Neuronal stem cell (in vitro differentiated cells): ENCODE results near the gene STX17.

ENCODE experiments used
- DNase-seq: peaks from one replicate; pipeline ENCODE4 v3.0.0-alpha.2; 2013; ENCODE audit warnings: low spot score
- H2AFZ ChIP-seq: one replicate; pipeline ENCODE4 v1.6.1; 2013; ENCODE audit warnings: mild to moderate bottlenecking, low read length, inconsistent platforms
- H2AK5ac ChIP-seq: 2 replicates; pipeline ENCODE4 v1.6.1; 2013; ENCODE audit warnings: low read depth, mild to moderate bottlenecking, inconsistent platforms, low read length, moderate library complexity, mixed read lengths
- H2BK120ac ChIP-seq: 2 replicates; pipeline ENCODE4 v1.6.1; 2013; ENCODE audit warnings: low read depth, mild to moderate bottlenecking, inconsistent platforms, low read length, moderate library complexity, mixed read lengths
- H2BK12ac ChIP-seq: one replicate; pipeline ENCODE4 v1.6.1; 2013; ENCODE audit warnings: low read length, inconsistent platforms
- H2BK15ac ChIP-seq: 2 replicates; pipeline ENCODE4 v1.6.1; 2013; ENCODE audit warnings: mild to moderate bottlenecking, low read length, inconsistent platforms, mixed read lengths
- H2BK5ac ChIP-seq: one replicate; pipeline ENCODE4 v1.6.1; 2013; ENCODE audit warnings: inconsistent platforms, mild to moderate bottlenecking, low read length, moderate library complexity
- H3K14ac ChIP-seq: one replicate; pipeline ENCODE4 v1.6.1; 2013; ENCODE audit warnings: low read length, inconsistent platforms
- H3K18ac ChIP-seq: 2 replicates; pipeline ENCODE4 v1.6.1; 2013; ENCODE audit warnings: low read length, inconsistent platforms
- H3K23ac ChIP-seq: 2 replicates; pipeline ENCODE4 v1.6.1; 2013; ENCODE audit warnings: low read depth, mild to moderate bottlenecking, mixed read lengths, low read length, inconsistent platforms; ENCODE audit not compliant: poor library complexity
- H3K27ac ChIP-seq: replicated peaks from 3 replicates; pipeline ENCODE4 v1.5.1; 2013; ENCODE audit warnings: low read length, inconsistent platforms
- H3K27me3 ChIP-seq, 3 experiments: 2 replicates each; pipeline ENCODE4 v1.6.1; 2013; ENCODE audit warnings: low read length in 3 of 3, mild to moderate bottlenecking in 2 of 3, inconsistent platforms in 1 of 3, low read depth in 1 of 3, mixed read lengths in 1 of 3, moderate library complexity in 1 of 3; ENCODE audit not compliant: control insufficient read depth in 3 of 3, insufficient read depth in 3 of 3
- H3K36me3 ChIP-seq, 2 donors: replicated peaks in 1 of 2; 2 replicates each; pipeline ENCODE4 v1.6.1; 2013; ENCODE audit warnings: low read length in 2 of 2; ENCODE audit not compliant: control insufficient read depth in 2 of 2, insufficient read depth in 2 of 2
- H3K4ac ChIP-seq: 2 replicates; pipeline ENCODE4 v1.6.1; 2013; ENCODE audit warnings: inconsistent platforms, mild to moderate bottlenecking, low read length, moderate library complexity
- H3K4me1 ChIP-seq, 2 donors: 1 replicate in 1 of 2; 2 replicates in 1 of 2; pipeline ENCODE4 v1.6.1; 2013; ENCODE audit warnings: low read length in 2 of 2, low read depth in 1 of 2; ENCODE audit not compliant: control insufficient read depth in 2 of 2, insufficient read depth in 1 of 2
- H3K4me2 ChIP-seq: one replicate; pipeline ENCODE4 v1.6.1; 2013; ENCODE audit warnings: mild to moderate bottlenecking, low read length, inconsistent platforms; ENCODE audit not compliant: insufficient read depth, poor library complexity, severe bottlenecking
- H3K4me3 ChIP-seq, 2 donors: 2 replicates each; pipeline ENCODE4 v1.5.1; 2013; ENCODE audit warnings: low read length in 2 of 2, mild to moderate bottlenecking in 2 of 2, inconsistent platforms in 1 of 2, moderate library complexity in 1 of 2
- H3K79me1 ChIP-seq: one replicate; pipeline ENCODE4 v1.6.1; 2013; ENCODE audit warnings: low read depth, mild to moderate bottlenecking, inconsistent platforms, low read length, moderate library complexity
- H3K9ac ChIP-seq: one replicate; pipeline ENCODE4 v1.6.1; 2013; ENCODE audit warnings: mild to moderate bottlenecking, low read depth, low read length, inconsistent platforms; ENCODE audit not compliant: poor library complexity
- H3K9me3 ChIP-seq, 2 donors: replicated peaks in 1 of 2; 2 replicates each; pipeline versions ENCODE3 to v1.6.1; 2013; ENCODE audit warnings: low read length in 2 of 2, mild to moderate bottlenecking in 2 of 2, inconsistent platforms in 1 of 2, low read depth in 1 of 2, mixed read lengths in 1 of 2, moderate library complexity in 1 of 2; ENCODE audit not compliant: control insufficient read depth in 2 of 2, insufficient read depth in 1 of 2
- H4K8ac ChIP-seq: one replicate; pipeline ENCODE4 v1.6.1; 2013; ENCODE audit warnings: low read depth, mild to moderate bottlenecking, inconsistent platforms, low read length, moderate library complexity
- H4K91ac ChIP-seq: one replicate; pipeline ENCODE4 v1.6.1; 2013; ENCODE audit warnings: low read length, low read depth, mild to moderate bottlenecking, inconsistent platforms; ENCODE audit not compliant: poor library complexity
- WGBS, 2 donors: extraction: QIAGEN DNeasy Blood & Tissue Kit; methylation state at CpG; one replicate each; pipeline ENCODE4 v1.1.7; 2013; ENCODE audit warnings: missing lambda C conversion rate in 2 of 2, mixed read lengths in 1 of 2; ENCODE audit not compliant: insufficient read length in 2 of 2, insufficient replicate concordance in 1 of 2; ENCODE audit errors: extremely low coverage in 2 of 2; 5-methylcytosine and 5-hydroxymethylcytosine counted together

Gene STX17

DNA sequence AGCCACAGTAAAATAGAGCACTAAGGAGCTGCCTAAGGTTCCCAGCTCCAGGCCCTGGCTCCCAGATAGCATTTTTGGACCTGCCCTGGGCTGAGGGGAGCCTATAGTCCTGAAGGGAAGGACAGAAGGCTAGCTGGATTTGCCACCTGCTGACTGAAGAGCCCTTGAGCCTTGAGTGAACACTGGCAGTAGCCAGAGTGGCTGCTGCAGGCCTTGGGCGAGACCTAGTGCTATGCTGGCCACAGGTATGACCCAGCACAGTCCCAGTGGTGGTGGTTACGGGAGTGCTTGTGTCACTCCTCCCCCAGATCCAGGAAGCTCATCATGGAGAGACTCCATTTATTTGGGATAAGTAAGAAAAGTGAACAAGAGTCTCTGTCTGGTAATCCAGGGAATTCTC is 10.3 kb upstream of the STX17 start:
- no peaks in the 10 kb centered on the region for H3K27me3 ChIP-seq
- H3K4me2 ChIP-seq: no peak overlapping the region
- H3K4me1 ChIP-seq: peaks cover 1 to 3% of the 10 kb centered on the region in 2 donors
- H3K4me3 ChIP-seq: no peak overlapping the region
- no peak overlapping the region for H2BK15ac ChIP-seq
- H3K23ac ChIP-seq: no peak overlapping the region
- H3K36me3 ChIP-seq: no peaks in the 10 kb centered on the region
- no peak overlapping the region for H4K8ac ChIP-seq
- H3K18ac ChIP-seq: no peak overlapping the region
- no peak overlapping the region for H3K9ac ChIP-seq
- no peaks in the 10 kb centered on the region for H3K9me3 ChIP-seq
- DNase-seq: no peak
- H3K27ac ChIP-seq: no peak overlapping the region
- H4K91ac ChIP-seq: no peak overlapping the region
- WGBS, 2 donors: no CpG with 5 or more reads among the region's 2 CpGs
- H3K79me1 ChIP-seq: no peaks in the 10 kb centered on the region
- H2BK120ac ChIP-seq: no peak overlapping the region
- H2BK5ac ChIP-seq: no peak overlapping the region
- H3K14ac ChIP-seq: no peak overlapping the region
- no peak overlapping the region for H2AFZ ChIP-seq
- H3K4ac ChIP-seq: no peak overlapping the region
- no peak overlapping the region for H2AK5ac ChIP-seq
- H2BK12ac ChIP-seq: no peak overlapping the region

DNA sequence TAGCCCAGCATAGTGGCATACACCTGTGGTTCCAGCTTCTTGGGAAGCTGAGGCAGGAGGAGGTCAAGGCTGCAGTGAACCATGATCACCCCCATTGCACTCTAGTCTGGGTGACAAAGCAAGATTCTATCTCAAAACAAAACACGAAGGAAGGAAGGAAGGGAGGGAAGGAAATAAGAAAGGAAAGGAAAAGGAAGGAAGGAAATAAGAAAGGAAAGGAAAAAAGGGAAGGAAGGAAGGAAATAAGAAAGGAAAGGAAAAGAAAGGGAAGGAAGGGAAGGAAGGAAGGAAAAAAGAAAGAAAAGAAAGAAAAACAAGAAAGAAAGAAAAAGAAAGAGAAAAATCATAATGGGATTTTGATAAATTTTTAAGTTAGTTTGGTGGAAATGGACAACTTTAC is 3.1 kb upstream of the STX17 start:
- Histone ChIP-seq H3K9me3 (no peaks in the 10 kb centered on the region), H2AFZ (no peak overlapping the region), H3K4me3 (no peak overlapping the region), H3K9ac (no peak overlapping the region), H3K23ac (no peak overlapping the region), H3K14ac (no peak overlapping the region), H4K91ac (no peak overlapping the region), H3K27me3 (peaks cover 0 to 6% (median 0%) of the 10 kb centered on the region in 3 experiments), H3K36me3 (no peaks in the 10 kb centered on the region), H3K79me1 (no peaks in the 10 kb centered on the region), H2BK5ac (no peak overlapping the region), H2BK120ac (no peak overlapping the region), H4K8ac (no peak overlapping the region), H2BK15ac (no peak overlapping the region), H3K4me1 (peaks cover 0 to 2% of the 10 kb centered on the region in 2 donors), H2AK5ac (no peak overlapping the region), H3K27ac (no peak overlapping the region), H2BK12ac (no peak overlapping the region), H3K4me2 (no peak overlapping the region), H3K4ac (no peak overlapping the region), H3K18ac (no peak overlapping the region)
- DNase-seq: no peak
- WGBS, 2 donors: no CpG with 5 or more reads among the region's 1 CpG

DNA sequence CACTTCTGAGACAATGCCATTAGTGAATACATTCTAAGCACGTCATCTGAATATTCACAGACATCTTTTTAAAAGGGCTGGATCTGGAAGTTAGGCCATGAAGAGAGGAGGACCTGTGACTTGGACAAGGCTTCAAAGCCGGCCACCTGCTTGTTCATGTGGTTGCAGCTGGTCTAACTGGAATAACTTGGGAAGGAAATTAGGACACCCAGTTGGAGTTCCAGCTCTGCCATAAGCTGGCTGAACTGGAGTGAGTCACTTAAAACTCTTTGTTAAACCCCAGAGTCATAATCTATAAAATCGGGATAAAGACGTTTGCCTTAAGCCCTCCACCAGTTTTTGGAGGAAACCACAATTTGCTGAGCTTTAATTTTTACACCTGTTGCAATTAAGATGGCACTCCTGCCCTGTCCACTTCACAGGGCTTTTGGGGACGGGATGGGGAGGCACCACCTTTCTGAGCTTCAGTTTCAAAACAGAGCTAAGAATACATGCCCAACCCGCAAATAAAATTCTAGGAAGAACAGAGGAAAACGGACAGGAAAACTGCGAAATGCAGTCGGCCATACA is 536 bp upstream of the STX17 start:
- Histone ChIP-seq H3K79me1 (no peaks in the 10 kb centered on the region), H2BK120ac (no peak overlapping the region), H3K18ac (no peak overlapping the region), H3K4me1 (peaks cover 0 to 2% of the 10 kb centered on the region in 2 donors), H2BK15ac (no peak overlapping the region), H2BK12ac (no peak overlapping the region), H3K9ac (no peak overlapping the region), H3K27me3 (peaks cover 0 to 6% (median 0%) of the 10 kb centered on the region in 3 experiments), H4K8ac (no peak overlapping the region), H3K14ac (no peak overlapping the region), H2AK5ac (no peak overlapping the region), H3K9me3 (no peaks in the 10 kb centered on the region), H4K91ac (no peak overlapping the region), H3K36me3 (no peaks in the 10 kb centered on the region), H3K23ac (no peak overlapping the region), H3K27ac (no peak overlapping the region), H3K4me3 (peak overlapping the region; percentile 78 to 84), H2BK5ac (no peak overlapping the region), H3K4me2 (peak overlapping the region; percentile 43), H2AFZ (peak overlapping the region; percentile 95), H3K4ac (no peak overlapping the region)
- no peak for DNase-seq
- WGBS, 2 donors: no CpG with 5 or more reads among the region's 9 CpGs

DNA sequence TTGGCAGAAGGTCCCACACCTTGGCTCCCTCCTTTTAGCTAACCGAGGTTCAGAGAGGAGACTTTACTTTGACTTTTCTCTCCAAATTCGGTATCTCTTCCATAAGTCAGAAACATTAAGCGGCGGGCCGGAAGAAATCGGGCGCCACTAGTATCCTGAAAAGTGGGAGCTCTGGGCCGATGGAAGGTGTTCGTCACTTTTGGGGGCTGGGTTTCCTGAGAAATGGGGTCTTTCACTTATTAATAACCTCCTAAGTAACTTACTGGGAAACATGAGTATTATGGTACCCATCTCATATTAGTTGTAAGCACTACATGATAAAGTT is 716 bp downstream of the STX17 start:
- Histone ChIP-seq H2BK5ac (no peak overlapping the region), H3K14ac (no peak overlapping the region), H2AFZ (peak overlapping the region; percentile 95), H3K4ac (no peak overlapping the region), H2BK120ac (no peak overlapping the region), H2AK5ac (no peak overlapping the region), H3K36me3 (peaks cover 0 to 3% of the 10 kb centered on the region in 2 donors), H3K4me2 (peak overlapping the region; percentile 66), H3K79me1 (no peaks in the 10 kb centered on the region), H3K27me3 (peaks cover 0 to 6% (median 0%) of the 10 kb centered on the region in 3 experiments), H3K4me3 (peak overlapping the region; percentile 84 to 85), H2BK15ac (no peak overlapping the region), H3K27ac (no peak overlapping the region), H3K23ac (no peak overlapping the region), H3K9ac (peak overlapping the region; percentile 86), H4K91ac (no peak overlapping the region), H3K9me3 (no peaks in the 10 kb centered on the region), H3K18ac (peak overlapping the region; percentile 93), H2BK12ac (no peak overlapping the region), H4K8ac (no peak overlapping the region), H3K4me1 (peaks cover 0 to 2% of the 10 kb centered on the region in 2 donors)
- WGBS, 2 donors: no CpG with 5 or more reads among the region's 9 CpGs
- no peak for DNase-seq
